ENCODE measurements around the gene GRPR. TPM values are rescaled to one million over a fixed set of nuclear protein-coding genes. Genes with fewer than 3 reads are reported as not detected.

GRPR gene
- total and polyA plus RNA-seq, 11 donors = 0.16 to 0.58 (median 0.27) TPM; not detected in 1

- H3K27ac ChIP-seq = no peak overlapping the region
- H3K4me3 ChIP-seq = no peak overlapping the region
- WGBS, 4 donors = 39 to 76% (median 61%) methylated on average over 3 of the region's 3 CpGs
- H3K4me1 ChIP-seq = no peaks in the 10 kb centered on the region
- TF ChIP-seq CTCF (IDR thresholded peaks at IDR 0.05) (no peak), POLR2A (IDR thresholded peaks at IDR 0.05) (no peak)
- intact Hi-C loops (cut with DNase I) = no loop called here
- peaks cover 0 to 7% (median 0%) of the 10 kb centered on the region in 12 donors for H3K9me3 ChIP-seq
- no peaks in the 10 kb centered on the region for H3K36me3 ChIP-seq
- DNase-seq (no peak), ATAC-seq (no peak)
- no peaks in the 10 kb centered on the region for H3K27me3 ChIP-seq
Measured at GRCh38 chrX:16096141-16096540, 27.2 kb upstream of the GRPR start.

GRCh38 chrX:16100673-16101072, 22.7 kb upstream of the GRPR start:
- Histone ChIP-seq H3K4me1 (no peaks in the 10 kb centered on the region), H3K9me3 (peaks cover 0 to 5% (median 0%) of the 10 kb centered on the region in 12 donors), H3K27me3 (peaks cover 0 to 3% (median 0%) of the 10 kb centered on the region in 9 donors), H3K36me3 (no peaks in the 10 kb centered on the region), H3K4me3 (no peak overlapping the region), H3K27ac (no peak overlapping the region)
- ATAC-seq (peak in 2 of 4 donors; percentile 34 to 60), DNase-seq (no peak)
- intact Hi-C loops (cut with DNase I) = no loop called here
- WGBS, 4 donors = 51 to 65% (median 58%) methylated on average over 4 of the region's 4 CpGs
- TF ChIP-seq CTCF (IDR thresholded peaks at IDR 0.05) (no peak), POLR2A (IDR thresholded peaks at IDR 0.05) (no peak)

- intact Hi-C loops (cut with DNase I) = no loop called here
- ATAC-seq = no peak
- 56 to 64% (median 60%) methylated on average over 2 of the region's 2 CpGs for WGBS, 4 donors
Measured at GRCh38 chrX:16101581-16101980, 21.8 kb upstream of the GRPR start.

GRCh38 chrX:16103625-16104024, 19.7 kb upstream of the GRPR start:
- no peak overlapping the region for H3K27ac ChIP-seq
- H3K4me3 ChIP-seq = no peak overlapping the region
- no peaks in the 10 kb centered on the region for H3K4me1 ChIP-seq
- WGBS, 4 donors = 93 to 96% (median 94%) methylated on average over 4 of the region's 4 CpGs
- intact Hi-C loops (cut with DNase I) = no loop called here
- no peak for TF ChIP-seq CTCF (IDR thresholded peaks at IDR 0.05)
- no peak for TF ChIP-seq POLR2A (IDR thresholded peaks at IDR 0.05)
- ATAC-seq (no peak), DNase-seq (no peak)
- H3K27me3 ChIP-seq = peaks cover 0 to 3% (median 0%) of the 10 kb centered on the region in 9 donors
- H3K36me3 ChIP-seq = no peaks in the 10 kb centered on the region
- peaks cover 0 to 5% (median 0%) of the 10 kb centered on the region in 12 donors for H3K9me3 ChIP-seq

More at GRCh38 chrX:16101581-16101980, 21.8 kb upstream of the GRPR start:
- no peak overlapping the region for H3K27ac ChIP-seq
- no peak overlapping the region for H3K4me3 ChIP-seq
- H3K36me3 ChIP-seq = no peaks in the 10 kb centered on the region
- TF ChIP-seq CTCF (IDR thresholded peaks at IDR 0.05) (no peak), POLR2A (IDR thresholded peaks at IDR 0.05) (no peak)
- H3K27me3 ChIP-seq = peaks cover 0 to 3% (median 0%) of the 10 kb centered on the region in 9 donors
- H3K4me1 ChIP-seq = no peaks in the 10 kb centered on the region
- DNase-seq = no peak
- peaks cover 0 to 5% (median 0%) of the 10 kb centered on the region in 12 donors for H3K9me3 ChIP-seq
